GM19238 (cell line): ENCODE results near the gene NPIPA5.
A peak's percentile ranks its signal among the peaks of the same experiment; 100 is the strongest.
"Not testable (repeated sequence)": the region's sequence is repeated elsewhere in the genome, so short reads cannot be mapped to it uniquely, and the experiment has no call there.

ENCODE experiments used
- DNase-seq: peaks from one replicate; pipeline ENCODE4 v3.0.0; 2011; ENCODE audit warnings: low spot score; ENCODE audit not compliant: insufficient read length

The NPIPA5 gene

GRCh38 chr16:15378194-15378593, at the start of gene NPIPA5:
TSS of gene NPIPA5 (minus strand) at chr16:15378294. CDS start at chr16:15378294, 0 bp downstream.
- DNase-seq: not testable (repeated sequence)

- peak; percentile 19 for DNase-seq
Measured at GRCh38 chr16:15427648-15428239, 49.6 kb upstream of the NPIPA5 start.

- DNase-seq: no peak
Measured at GRCh38 chr16:15426796-15427195, 48.7 kb upstream of the NPIPA5 start.

GRCh38 chr16:15425861-15426260, 47.8 kb upstream of the NPIPA5 start:
- no peak for DNase-seq

GRCh38 chr16:15422222-15422621, 44.1 kb upstream of the NPIPA5 start:
- DNase-seq: no peak

GRCh38 chr16:15421696-15422095, 43.6 kb upstream of the NPIPA5 start:
- DNase-seq: not testable (repeated sequence)

GRCh38 chr16:15418206-15418605, 40.1 kb upstream of the NPIPA5 start:
- no peak for DNase-seq

- DNase-seq: no peak
Measured at GRCh38 chr16:15417197-15417596, 39.1 kb upstream of the NPIPA5 start.

- DNase-seq: no peak
Measured at GRCh38 chr16:15415511-15415985, 37.5 kb upstream of the NPIPA5 start.

- DNase-seq: not testable (repeated sequence)
Measured at GRCh38 chr16:15409476-15409875, 31.4 kb upstream of the NPIPA5 start.

- DNase-seq: not testable (repeated sequence)
Measured at GRCh38 chr16:15407756-15408155, 29.7 kb upstream of the NPIPA5 start.

- DNase-seq: no peak
Measured at GRCh38 chr16:15404792-15405191, 26.7 kb upstream of the NPIPA5 start.

GRCh38 chr16:15404091-15404490, 26.0 kb upstream of the NPIPA5 start:
- not testable (repeated sequence) for DNase-seq

GRCh38 chr16:15403392-15403995, 25.4 kb upstream of the NPIPA5 start:
- no peak for DNase-seq

GRCh38 chr16:15401972-15402371, 23.9 kb upstream of the NPIPA5 start:
- no peak for DNase-seq

- not testable (repeated sequence) for DNase-seq
Measured at GRCh38 chr16:15400314-15400713, 22.2 kb upstream of the NPIPA5 start.

GRCh38 chr16:15399317-15399716, 21.2 kb upstream of the NPIPA5 start:
- no peak for DNase-seq

GRCh38 chr16:15398618-15399316, 20.7 kb upstream of the NPIPA5 start:
- no peak for DNase-seq

- no peak for DNase-seq
Measured at GRCh38 chr16:15396948-15397594, 19.0 kb upstream of the NPIPA5 start.

GRCh38 chr16:15396509-15396829, 18.4 kb upstream of the NPIPA5 start:
- not testable (repeated sequence) for DNase-seq

- not testable (repeated sequence) for DNase-seq
Measured at GRCh38 chr16:15395631-15396508, 17.8 kb upstream of the NPIPA5 start, which contains the start of gene MPV17L. TSS of gene MPV17L (plus strand) at chr16:15395754. CDS start at chr16:15395898, 144 bp downstream.
